ENCODE results near the gene LRRC4.

LRRC4 gene

DNA sequence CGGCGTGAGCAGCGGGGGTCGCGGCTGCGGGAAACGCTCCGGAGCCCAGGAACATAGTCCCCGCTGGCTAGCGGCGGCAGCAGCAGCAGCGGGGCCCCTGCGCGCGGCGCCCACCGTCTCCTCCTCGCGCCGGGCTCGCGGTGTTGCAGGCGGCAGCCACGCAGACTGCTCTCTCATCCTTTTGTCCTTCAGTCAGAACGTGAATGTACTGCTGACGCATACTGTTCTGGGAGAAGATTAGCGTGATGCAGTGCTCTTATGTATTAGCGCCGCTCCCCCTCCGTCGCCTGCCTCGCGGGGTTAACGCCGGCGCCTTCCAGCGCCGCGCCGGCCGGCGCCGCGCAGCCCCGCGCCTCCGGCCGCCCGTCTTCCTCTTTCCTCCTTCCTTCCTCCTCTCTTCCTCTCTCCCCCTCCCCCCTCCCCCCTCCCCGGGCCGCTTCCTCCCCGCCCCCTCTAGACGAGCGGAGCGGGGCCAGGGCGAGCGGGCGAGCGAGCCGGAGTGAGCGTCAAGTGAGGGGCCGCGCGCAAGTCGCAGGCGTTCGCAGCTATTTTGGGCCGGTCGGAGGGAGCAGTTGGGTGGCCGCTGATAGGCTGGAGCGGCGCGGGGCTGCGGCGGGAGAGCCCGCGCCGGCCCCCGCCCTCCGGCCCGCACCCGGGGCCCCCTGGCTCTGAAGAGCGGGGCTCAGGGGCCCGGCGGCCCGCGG lies 816 bp upstream of the LRRC4 start:
- peak; percentile 83 for DNase-seq

DNA sequence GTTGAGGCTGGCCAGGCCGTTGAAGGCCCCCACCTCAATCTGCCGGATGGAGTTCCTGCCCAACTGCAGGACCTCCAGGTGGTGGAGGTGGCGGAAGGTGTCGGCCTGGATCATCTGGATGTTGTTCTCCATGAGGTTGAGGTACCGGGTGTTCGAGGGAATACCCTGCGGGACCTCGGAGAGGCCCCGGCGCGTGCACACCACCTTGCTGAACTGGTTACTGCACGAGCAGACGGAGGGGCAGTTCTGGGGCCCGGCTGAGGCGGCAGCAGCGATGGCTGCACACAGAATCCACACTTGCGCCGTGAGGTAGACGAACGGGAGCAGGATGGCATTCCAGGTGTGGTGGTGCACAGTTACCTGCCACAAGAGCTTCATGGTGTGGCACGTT lies 979 bp downstream of the LRRC4 start:
- DNase-seq: no peak

DNA sequence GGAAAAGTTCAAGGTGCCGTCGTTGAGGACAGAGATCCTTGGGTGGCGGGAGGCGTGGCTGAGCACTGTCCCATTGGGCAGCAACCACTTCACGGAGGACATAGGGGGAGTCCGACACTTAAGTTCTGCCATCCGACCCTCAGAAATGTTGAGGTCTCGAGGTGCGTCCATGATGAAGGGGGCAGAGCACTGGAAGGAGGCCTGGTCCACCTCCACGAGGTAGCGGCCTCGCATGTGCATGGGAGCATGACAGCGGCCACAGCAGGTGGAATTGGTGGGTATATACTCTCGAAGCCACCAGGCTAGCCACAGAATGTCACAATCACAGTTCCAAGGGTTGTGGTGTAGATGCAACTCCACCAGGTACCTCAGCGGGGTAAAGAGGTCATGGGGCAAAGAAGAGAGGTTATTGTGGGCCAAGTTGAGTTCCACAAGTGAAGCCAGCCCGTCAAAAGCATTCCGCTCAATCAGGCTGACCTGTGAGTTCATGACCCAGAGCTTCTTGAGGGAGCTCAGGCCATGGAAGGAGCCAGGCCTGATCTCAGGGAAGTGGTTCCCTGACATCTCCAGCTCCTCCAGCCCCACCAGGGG lies 1.7 kb downstream of the LRRC4 start:
- no peak for DNase-seq

DNA sequence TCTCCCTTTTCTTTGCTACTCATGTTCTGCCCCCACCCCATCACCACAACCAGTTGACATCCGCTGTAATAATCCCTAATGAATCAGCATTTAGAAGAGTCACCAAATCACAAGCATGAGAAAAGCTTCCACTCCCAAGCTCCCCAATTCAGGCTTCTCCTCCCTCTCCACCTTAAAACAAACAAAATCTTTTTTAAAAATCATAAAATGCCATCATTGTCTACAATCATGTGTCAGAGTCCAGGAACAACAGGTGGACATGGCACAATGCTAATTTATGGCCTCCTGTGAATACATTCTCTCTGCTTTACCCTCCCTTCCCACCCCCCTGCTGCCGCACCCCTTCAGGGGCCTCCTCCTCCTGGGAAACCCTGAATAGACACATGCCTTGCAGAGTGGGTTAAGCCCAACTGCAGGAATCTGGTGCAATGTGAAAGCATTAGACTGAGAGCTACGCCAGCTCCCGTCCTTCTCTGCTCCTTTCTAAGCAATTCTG lies 3.7 kb downstream of the LRRC4 start:
- DNase-seq: no peak

DNA sequence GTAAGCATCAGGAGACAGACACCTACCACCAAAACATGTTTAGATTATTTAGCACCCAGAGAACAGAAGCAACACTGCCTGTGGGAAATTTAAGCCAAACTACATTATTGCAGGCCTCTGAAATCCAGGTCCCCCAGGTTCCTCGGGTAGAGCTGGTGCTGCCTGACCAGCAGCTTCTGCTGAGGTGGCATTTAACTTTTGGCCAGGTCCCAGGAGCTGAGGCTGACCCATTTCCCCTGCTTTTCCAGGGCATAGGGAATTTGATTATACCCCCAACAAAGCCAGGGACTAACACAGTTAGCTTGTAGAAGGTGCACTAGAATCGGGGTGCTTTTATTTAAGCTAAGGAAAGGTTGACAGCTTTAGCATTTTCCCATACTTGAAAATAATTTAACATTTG lies 4.7 kb downstream of the LRRC4 start:
- DNase-seq: no peak

DNA sequence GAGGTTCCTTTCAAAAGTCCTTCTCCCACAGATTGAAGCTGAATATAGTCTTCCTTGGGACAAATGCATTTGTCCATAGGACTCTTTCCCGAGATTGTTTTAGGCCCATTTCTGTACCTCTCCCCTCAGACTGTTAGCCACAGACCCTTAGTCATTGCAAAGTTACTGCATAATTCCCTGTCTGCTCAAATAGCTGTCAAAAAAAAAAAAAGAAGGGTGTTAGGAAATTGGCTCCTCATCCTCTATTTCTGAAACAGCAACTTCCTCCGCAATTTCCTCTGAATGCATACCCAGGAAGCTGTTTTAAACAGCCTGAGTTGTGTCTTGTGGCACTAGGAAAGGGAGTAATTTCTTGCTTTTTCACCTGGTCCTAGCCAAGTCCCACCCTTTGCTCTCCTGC lies 5.4 kb downstream of the LRRC4 start:
- no peak for DNase-seq

DNA sequence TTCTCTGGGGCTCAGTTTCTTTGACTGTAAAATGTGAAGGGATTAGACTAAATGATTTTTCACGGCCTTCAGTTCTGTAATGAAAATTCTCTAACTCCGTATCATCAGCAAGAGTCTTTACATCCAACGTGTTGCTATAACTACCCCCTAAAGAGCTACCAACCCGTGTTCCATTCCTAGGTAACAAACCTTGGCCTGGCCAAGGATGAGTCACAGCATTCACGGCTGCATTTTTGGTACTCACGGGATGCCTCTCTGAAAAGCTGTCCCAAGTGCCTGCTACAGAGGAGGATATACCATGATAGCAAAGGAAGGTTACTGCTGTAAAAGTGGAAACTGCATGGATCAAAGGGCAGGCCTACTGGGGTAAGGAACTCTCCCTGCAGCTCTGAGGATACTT lies 5.9 kb downstream of the LRRC4 start:
- no peak for DNase-seq

DNA sequence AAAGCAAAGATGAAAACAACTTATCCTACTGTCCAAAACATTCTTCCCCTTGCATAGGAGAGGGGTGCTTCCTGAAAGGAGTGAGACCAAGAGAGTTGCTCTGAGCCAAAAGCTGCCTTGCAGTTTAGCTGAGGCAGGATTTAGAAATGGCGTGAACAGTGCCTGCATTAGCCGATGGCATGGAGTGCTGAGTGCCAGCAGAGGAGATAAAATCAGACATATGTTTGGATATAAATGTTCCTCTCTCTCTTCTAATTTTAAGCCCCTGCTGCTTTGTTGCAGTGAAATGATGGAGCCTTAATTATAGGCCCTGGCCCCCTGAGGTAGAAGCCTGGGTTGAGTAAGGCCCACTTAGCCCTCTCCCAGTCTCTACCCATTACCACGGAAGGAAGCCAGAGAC lies 7.1 kb downstream of the LRRC4 start:
- DNase-seq: no peak

DNA sequence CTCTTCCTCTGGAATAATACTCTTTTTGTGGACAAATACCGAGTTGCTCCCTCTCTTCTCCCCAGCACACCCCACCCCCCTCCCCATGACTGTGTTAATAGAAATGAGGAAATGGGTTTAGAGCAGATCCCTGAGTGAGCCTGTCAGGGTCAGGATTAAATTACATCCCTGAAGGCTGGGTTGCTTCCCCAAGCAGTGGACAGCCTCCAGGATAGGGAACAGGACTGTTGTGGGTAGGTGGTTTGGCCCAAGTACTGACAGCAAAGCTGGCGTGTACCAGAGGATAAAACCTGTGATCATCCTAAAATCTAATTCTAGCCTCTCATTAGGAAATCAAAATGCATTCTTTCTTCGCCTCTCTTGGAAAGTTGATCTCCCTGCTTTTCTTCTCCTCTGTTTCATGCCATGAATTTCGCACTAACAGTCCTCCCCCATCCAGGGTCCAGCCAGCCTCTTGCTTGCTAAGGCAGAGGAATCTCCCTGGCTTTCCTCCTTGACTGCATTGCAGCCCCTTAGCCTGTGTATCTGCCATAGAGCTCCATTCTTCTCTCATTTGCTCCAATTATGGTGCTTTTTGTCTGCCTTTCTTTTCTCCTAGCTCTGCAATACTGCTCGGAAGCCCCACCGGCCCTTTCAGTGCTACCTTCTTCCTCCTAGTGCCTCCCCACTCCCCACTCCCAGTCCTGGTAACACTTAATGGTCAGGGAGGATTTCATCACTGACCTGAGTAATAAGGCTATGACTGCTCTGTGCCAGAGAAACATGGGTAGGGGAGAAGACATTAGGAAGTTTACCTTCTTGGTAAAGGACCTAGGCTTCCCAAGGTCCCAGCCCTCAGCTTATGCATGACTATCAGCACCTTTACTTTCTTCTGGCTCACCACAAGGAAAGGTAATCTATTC lies 8.4 kb downstream of the LRRC4 start:
- no peak for DNase-seq

DNA sequence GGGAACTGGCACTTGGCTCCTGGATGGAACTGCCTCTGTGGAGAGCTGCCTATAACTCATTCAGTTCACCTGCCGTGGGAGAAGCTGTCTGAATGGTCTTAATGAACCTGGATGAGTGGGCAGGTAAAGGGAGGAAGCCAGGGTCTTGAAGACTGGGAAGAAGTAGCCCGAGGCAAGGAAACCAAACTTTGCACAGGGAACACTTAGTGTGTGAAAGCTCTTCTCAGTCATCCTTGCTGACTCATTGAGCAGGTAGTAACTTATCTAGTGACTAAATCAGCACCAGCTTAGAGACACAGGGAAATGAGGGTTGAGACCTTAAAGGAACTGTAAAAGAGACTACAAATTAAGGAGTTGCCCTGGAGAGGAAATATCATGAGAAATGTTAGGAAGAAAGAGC lies 9.9 kb downstream of the LRRC4 start:
- DNase-seq: no peak

DNA sequence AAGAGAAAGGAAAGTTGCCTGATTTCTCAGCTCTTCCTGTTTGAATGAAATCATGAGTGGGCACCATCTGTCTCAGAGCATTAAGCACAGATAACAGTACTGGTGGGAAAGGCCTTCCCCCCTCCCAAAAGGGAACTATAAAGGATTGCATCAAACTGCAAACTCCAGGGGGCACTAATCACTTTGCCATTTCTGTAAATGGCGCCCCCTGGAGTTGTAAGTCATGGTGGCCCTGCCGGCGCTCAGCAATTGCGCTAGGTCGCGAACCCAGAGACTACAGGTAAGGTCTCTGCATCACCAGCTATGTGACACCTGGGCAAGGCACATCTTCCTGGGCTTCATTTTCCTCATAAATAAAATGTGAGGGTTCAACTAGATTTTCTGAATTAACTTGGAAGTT lies 11.1 kb downstream of the LRRC4 start:
- no peak for DNase-seq

DNA sequence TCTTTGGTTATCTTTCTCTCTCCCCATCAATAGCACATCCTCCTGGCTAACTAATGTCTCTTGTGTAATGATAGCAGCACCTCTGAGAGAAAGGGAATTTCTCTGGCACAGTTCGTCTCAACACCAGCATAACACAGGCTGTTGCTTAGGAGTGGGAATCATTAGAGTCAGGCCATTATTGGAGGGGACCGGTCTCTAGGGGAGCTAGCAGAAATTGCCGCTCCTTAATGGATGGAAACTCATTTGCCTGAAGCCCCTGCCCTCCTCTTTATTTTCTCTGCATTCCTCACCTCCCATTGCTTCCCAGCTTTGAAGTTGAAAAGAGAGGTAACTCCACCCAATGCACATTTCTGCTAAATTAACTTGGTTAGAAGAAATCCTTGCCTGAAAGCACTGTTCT lies 11.9 kb downstream of the LRRC4 start:
- no peak for DNase-seq

DNA sequence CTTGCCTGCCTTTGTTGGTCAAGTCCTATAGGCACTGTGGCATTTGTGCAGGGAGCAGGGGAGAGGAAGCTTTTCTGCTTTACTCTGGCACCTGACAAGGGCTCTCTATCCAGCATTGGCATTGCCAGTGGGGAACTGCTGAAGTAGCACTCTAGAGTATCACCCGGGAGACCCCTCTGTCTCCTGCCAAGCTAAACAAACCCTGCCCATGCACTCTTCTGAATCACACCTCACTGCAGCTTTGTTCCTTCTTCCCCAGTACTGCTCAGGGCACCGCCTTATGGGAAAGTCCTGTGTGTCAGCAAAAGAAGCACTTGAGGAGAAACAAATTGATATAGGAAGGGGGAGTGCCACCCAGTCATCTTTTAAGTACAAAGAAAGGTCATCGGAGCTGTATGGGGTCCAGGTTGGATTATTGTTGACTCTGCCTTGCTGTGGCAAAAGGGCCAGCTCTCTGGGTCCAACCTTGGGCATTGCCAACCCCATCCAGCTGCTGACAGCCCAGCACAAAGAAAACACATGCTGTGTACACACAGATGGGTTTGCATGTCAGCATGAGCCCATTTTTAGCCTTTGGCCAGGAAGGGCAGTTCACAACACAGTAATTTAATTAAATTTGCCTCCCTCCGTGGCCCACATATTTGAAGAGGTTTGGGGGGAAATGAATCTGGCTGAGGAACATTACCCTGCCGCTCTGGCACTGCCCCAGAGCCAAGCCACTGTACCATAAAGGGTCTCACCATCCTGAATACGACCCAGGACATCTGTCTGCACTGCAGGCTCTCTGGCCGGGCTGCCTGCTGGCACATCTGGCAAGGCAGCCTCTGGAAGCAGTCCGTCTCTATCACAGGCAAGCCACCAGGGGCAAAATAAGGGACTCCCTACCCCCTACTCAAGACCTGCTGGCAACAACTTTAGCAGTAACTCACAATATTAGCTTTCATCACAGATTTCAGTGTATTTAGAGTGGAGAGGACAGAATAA lies 13.1 kb downstream of the LRRC4 start:
- DNase-seq: no peak

DNA sequence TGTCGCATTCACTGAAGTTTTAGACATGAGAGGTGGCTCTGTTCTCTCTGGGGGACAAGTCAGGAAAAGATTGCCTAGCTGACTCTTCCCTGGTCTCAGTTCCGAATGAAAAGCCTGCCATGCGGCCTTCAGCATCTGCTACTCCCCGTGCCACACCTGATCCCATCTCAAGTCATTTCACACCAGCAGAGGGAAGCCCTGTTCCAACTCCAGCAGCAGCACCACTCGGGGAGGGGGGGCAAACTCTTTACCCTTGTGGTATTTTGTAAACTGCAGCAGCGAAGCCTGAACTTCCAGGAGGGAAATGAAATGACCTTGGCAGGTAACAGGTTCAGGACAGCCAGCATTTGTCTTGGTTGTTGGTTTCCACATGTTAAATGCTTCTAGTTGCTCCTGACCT lies 13.8 kb downstream of the LRRC4 start:
- no peak for DNase-seq

DNA sequence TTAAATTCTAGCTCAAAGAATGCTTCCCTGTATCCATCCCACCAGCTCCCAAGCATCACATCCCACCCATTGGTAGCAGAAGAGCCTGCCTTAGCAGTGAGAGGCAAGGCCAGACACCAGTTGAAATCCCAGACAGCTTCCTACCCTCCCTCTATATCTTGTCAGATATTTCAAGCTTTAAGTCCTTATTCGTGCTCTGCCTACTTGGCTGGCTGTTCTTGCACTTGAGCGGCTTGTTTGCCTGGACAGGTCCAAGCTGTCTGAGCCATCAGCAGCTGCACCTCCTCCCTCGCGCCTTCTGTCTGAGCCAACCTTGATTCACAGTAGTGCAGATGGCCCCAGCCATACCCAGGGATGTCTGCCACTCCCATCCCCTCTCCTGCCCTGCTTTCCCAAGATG lies 16.4 kb downstream of the LRRC4 start:
- no peak for DNase-seq

DNA sequence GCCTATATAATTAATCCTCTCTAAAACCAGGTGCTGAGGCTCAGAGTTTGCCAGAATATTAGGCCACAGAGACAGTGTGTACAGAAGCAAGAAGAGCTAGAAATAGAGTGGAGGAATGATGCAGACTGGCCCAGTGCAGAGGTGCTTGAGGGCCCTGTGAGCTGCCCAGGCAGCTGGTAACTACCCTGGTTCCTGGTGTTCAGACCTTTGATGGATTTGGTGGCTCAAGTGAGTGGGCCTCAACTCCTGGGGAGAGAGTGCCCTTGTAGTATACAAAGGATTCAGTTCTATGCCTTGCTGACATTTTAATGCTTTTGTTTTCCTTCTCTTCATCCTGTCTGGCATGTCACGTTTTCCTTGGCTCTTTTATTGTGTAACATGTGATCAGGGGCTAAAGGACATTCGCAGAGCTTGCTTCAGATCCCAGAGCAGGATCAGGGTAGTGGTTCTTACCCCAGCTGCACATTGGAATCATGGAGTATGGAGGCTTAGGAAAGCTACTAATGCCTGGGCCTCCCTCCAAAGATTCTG lies 20.0 kb downstream of the LRRC4 start:
- no peak for DNase-seq

DNA sequence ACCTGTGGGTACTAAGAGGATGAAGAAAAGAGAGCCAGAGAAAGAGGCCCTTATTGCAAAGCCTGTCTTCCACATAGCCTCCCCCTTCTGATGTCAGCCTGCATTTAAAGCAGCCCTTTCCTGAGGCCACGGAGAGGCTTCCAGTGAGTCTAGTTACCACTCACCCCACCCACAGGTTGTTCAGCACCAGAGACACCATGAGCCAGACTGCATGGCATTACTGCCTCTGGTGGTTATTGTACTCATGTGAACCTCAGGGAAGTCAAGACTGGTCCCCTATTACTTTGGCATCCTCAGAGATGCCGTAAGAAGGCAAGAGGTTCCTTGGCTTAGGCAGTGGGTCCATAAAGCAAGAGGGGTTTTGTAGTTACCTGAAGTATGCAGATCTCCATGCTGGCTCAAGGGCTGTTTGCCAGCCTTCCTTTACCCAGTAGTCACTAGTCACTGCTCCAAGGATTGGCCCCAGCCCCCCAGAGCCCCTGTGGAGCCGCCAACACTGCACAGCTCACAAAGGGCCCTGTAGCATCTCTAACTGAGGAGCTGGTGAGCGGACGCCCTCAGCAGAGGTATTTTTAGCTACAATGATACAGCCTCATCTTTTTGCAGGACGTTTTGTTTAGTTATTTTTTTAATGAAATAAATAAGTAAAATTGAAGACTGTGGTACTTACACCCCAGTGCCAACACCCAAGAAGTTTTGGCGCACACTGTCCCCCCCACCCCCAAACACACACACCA lies 20.7 kb downstream of the LRRC4 start:
- DNase-seq: no peak

DNA sequence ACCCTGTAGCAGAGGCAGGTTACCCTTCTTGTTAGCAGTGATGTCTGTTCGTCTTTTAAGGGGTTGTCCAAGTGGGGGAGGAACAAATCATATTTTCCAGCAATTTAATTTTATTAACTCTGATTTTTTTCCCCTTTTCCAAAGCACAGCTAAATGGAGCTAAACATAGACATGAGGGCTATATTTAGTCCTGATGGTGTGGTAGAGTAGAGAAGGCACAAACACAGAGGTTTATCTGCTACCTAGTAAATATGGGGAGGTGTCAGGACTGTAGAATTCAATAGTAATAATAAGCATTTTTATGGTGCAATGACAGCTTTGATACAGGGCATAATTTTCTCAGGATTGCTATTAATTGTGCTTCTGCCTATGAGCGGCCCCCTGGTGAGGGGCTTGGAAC lies 22.5 kb downstream of the LRRC4 start:
- no peak for DNase-seq

DNA sequence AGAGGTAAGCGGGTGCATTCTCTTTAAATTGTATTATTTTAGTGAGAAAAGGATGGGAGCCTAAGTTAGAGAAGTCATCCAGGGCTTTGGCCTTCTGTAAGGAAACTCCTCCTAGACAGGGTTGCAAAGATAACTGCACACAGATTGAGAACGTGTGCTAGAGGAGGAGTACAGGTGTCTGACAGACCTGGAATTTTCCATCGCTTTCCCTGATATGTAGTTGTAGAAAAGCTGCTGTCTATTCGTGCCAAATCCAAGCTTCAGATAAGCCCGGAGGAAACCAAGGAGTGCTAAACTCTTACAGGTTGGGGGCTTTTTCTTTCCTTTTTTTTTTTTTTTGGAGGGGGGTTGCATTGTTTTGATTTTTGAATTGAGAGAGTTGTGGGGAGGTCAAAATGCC lies 23.1 kb downstream of the LRRC4 start:
- no peak for DNase-seq

DNA sequence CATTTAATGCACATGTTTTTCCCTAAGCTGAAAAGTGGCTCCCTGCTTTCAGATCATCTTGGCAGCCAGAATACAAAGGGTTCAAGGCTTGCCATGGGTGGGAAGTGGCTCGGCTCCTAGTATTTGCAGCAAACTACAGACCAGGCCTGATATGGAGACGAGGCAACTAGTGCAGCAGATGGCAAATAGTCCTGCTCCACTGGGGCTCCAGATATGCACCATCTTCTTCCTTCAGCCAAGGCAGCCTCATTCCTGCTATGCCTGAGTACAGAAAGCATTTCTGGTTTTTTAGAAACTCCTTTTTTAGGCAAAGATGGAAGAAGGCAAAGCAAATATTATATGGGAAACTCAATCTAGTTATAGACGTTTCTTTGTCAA lies 23.9 kb downstream of the LRRC4 start:
- DNase-seq: no peak

Measured in right kidney (tissue), 1 donor.